ENCODE measurements around the gene TIMM29. TPM values are rescaled to one million over a fixed set of nuclear protein-coding genes. Genes with fewer than 3 reads are reported as not detected.
A peak's percentile ranks its signal among the peaks of the same experiment; 100 is the strongest.

TIMM29 gene
- total RNA-seq, 6 experiments from 2014 or later = 18.0 to 25.0 (median 20.6) TPM

DNA sequence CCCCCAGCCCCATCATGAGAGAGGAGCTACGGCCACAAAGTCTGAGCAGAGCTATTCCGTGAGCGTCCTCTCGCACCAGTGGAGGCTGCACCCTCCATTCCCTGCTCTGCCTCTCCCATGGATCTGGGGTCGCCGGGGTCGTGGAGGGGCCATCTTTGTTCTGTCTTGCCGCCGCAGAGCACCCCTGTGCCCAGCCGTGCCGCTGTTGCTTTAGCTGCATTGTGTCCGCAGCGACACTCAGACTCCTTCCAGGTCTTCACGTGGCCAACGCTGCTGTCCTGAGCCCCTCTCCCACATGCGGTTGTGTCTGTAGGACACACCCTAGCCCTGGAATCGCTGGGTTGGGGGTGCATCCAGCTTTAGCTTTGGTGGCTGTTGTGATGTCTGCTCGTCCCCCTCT is 16.0 kb upstream of the TIMM29 start:
- DNase-seq = no peak
- Mint-ChIP-seq H3K4me1 (ENCODE audit: low read depth) (peaks cover 18% of the 10 kb centered on the region), H3K4me3 (no peak overlapping the region), H3K9me3 (no peaks in the 10 kb centered on the region), H3K36me3 (ENCODE audit: low read depth) (peaks cover 5% of the 10 kb centered on the region; the same call in 1 of the 2 replicates), H3K27ac (no peak overlapping the region), H3K27me3 (ENCODE audit: insufficient read depth) (no peaks in the 10 kb centered on the region; the same call in 1 of the 2 replicates)
- TF ChIP-seq, protein P1, sequence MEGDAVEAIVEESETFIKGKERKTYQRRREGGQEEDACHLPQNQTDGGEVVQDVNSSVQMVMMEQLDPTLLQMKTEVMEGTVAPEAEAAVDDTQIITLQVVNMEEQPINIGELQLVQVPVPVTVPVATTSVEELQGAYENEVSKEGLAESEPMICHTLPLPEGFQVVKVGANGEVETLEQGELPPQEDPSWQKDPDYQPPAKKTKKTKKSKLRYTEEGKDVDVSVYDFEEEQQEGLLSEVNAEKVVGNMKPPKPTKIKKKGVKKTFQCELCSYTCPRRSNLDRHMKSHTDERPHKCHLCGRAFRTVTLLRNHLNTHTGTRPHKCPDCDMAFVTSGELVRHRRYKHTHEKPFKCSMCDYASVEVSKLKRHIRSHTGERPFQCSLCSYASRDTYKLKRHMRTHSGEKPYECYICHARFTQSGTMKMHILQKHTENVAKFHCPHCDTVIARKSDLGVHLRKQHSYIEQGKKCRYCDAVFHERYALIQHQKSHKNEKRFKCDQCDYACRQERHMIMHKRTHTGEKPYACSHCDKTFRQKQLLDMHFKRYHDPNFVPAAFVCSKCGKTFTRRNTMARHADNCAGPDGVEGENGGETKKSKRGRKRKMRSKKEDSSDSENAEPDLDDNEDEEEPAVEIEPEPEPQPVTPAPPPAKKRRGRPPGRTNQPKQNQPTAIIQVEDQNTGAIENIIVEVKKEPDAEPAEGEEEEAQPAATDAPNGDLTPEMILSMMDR (IDR thresholded peaks at IDR 0.05) = no peak

DNA sequence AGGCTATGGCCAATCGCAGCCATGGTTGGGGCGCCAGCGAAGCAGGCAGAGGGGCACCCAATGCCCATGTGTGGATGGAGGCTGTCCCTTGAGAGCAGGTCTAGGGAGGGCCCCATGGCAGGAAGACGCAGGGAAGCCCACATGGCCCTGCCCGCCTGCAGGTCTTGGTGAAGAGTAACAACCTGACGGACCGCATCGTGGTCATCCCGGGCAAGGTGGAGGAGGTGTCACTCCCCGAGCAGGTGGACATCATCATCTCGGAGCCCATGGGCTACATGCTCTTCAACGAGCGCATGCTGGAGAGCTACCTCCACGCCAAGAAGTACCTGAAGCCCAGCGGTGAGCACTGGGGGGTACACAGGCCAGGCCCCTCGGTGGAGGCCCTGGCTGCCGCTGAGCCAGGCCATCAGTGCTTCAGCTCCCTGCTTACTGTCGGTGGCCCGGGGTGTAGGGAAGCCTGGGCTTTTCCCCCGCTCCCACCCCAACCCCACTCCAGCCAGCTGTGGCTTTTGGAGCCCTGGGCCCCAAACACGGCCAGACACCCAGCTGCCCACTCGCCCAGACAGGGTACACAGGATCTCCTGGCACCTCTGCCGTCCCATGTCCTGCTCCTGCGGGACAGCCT is 14.8 kb upstream of the TIMM29 start:
- Mint-ChIP-seq H3K36me3 (ENCODE audit: low read depth) (peaks cover 5% of the 10 kb centered on the region; the same call in 1 of the 2 replicates), H3K27me3 (ENCODE audit: insufficient read depth) (peaks cover 3% of the 10 kb centered on the region; the same call in 1 of the 2 replicates), H3K27ac (no peak overlapping the region), H3K9me3 (no peaks in the 10 kb centered on the region), H3K4me3 (no peak overlapping the region), H3K4me1 (ENCODE audit: low read depth) (peaks cover 18% of the 10 kb centered on the region)
- TF ChIP-seq, protein P1 (IDR thresholded peaks at IDR 0.05) = no peak
- DNase-seq = no peak

DNA sequence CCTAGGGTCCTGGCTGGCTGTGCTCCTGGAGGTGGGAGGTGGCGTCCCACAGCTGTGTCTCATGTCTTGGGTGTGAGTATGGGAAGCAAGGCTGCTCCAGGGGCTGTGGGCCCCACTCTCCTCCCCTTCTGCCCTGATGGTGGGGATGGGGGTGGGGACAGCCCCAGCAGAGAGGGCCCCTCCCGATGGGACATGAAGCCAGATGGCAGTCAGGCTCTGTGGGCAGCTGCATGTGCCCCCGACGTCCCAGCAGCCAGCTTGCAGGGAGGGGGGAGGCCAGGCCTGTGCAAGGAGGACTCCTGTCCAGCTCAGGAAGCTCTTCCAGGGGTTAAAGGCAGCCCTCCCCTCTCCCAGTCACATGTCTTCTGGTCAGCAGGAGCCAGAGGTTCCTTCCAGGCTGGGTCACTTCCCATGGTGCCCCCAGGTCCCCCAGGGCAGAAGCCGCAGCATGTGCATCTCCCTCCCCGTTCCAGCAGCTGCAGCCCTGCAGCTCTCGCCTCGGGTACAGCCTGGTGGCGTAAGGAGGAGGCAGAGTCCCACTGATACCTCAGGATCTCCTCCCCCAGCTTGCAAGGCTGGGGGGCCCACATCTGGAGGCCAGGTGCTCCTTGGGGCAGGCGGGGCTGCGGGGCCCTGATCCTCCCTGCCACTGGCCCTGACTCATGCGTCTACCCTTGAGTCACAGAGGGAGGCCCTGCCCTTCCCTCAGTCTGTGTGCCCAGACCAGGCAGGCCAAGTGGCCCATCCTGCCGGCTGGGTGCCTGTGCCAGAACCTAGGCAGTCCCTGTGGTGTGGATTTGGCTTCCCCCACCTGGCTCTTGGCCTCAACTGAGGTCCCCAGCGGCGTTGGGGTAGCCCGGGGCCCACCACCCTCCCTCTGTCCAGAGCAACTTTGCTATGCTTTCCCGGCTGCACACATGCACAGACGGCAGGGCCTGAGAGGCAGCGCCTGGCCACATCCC is 13.2 kb upstream of the TIMM29 start:
- Mint-ChIP-seq H3K4me3 (peak overlapping the region; percentile 67), H3K36me3 (ENCODE audit: low read depth) (no peaks in the 10 kb centered on the region), H3K4me1 (ENCODE audit: low read depth) (peaks cover 18% of the 10 kb centered on the region), H3K27me3 (ENCODE audit: insufficient read depth) (peaks cover 6% of the 10 kb centered on the region; the same call in 1 of the 2 replicates), H3K27ac (peak overlapping the region; percentile 83), H3K9me3 (no peaks in the 10 kb centered on the region)
- peak; percentile 84 for DNase-seq
- TF ChIP-seq, protein P1 (IDR thresholded peaks at IDR 0.05) = peak; percentile 50; the same call in 1 of the 2 replicates

DNA sequence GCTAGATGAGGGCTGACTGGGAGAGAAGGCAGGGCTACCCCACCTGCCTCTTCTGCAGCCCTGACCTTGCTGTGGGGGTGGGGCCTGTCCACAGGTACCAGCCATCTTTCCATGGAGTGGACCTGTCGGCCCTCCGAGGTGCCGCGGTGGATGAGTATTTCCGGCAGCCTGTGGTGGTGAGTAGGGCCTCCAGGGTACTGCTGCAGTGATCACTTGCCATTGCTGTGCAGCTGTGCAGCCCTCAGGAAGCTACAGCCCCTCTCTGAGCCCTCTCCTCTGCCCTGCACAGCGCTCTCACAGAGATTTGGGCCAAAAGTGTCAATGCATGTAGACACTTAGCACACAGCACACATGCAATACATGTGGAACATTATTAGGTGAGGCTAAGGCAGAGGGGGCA is 12.0 kb upstream of the TIMM29 start:
- H3K27ac Mint-ChIP-seq = no peak overlapping the region
- peaks cover 6% of the 10 kb centered on the region; the same call in 1 of the 2 replicates for H3K27me3 Mint-ChIP-seq (ENCODE audit: insufficient read depth)
- DNase-seq = no peak
- no peaks in the 10 kb centered on the region for H3K9me3 Mint-ChIP-seq
- H3K4me3 Mint-ChIP-seq = no peak overlapping the region
- H3K36me3 Mint-ChIP-seq (ENCODE audit: low read depth) = no peaks in the 10 kb centered on the region
- H3K4me1 Mint-ChIP-seq (ENCODE audit: low read depth) = peaks cover 18% of the 10 kb centered on the region
- TF ChIP-seq, protein P1 (IDR thresholded peaks at IDR 0.05) = no peak

DNA sequence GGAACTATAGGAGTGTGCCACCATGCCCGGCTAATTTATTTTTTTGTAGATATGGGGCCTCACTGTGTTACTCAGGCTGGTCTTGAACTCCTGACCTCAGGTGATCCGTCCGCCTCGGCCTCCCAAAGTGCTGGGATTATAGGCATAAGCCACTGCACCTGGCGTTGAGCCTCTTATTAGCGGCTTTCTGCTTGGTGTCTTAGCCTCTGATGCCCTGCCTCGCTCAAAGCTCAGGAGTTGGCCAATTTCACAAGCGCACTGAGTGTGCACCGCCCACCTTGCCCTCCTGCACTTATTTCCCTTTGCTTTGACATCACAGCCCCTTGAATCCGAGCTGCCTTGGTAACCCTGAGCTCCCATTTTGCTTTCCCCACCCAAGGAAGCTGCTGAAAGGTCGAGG is 10.3 kb upstream of the TIMM29 start:
- Mint-ChIP-seq H3K9me3 (no peaks in the 10 kb centered on the region), H3K4me1 (ENCODE audit: low read depth) (peaks cover 18% of the 10 kb centered on the region), H3K27me3 (ENCODE audit: insufficient read depth) (peaks cover 9% of the 10 kb centered on the region; the same call in 1 of the 2 replicates), H3K36me3 (ENCODE audit: low read depth) (peaks cover 4% of the 10 kb centered on the region; the same call in 1 of the 2 replicates), H3K27ac (no peak overlapping the region), H3K4me3 (no peak overlapping the region)
- TF ChIP-seq, protein P1 (IDR thresholded peaks at IDR 0.05) = no peak
- DNase-seq = no peak

All from HFFc6 (cell line).